ENCODE measurements around the gene ZSCAN25. TPM values are rescaled to one million over a fixed set of nuclear protein-coding genes. Genes with fewer than 3 reads are reported as not detected.

Gene ZSCAN25
- total and polyA plus RNA-seq, 2 of the 13 experiments (the other 11 are each of a cell fraction or from before 2014, with no cell fraction given), result 12.1 to 16.8 TPM

- TF ChIP-seq ZSCAN30 (CRISPR knock-in tag; IDR thresholded peaks at IDR 0.05) (no peak), ZBTB7B (CRISPR knock-in tag; IDR thresholded peaks at IDR 0.05) (0 out of 2 replicates have a peak, but pooled peaks have one; percentile 77), PHF21A (CRISPR knock-in tag; IDR thresholded peaks at IDR 0.05) (no peak), ZNF335 (CRISPR knock-in tag; IDR thresholded peaks at IDR 0.05) (no peak), THAP7 (CRISPR knock-in tag; IDR thresholded peaks at IDR 0.05) (0 out of 2 replicates have a peak, but pooled peaks have one; percentile 35), MEIS2 (CRISPR knock-in tag; IDR thresholded peaks at IDR 0.05) (no peak), CAMTA2 (CRISPR knock-in tag; IDR thresholded peaks at IDR 0.05; ENCODE audit: borderline replicate concordance) (no peak), BCLAF1 (IDR thresholded peaks at IDR 0.05) (no peak), NFYB (CRISPR knock-in tag; IDR thresholded peaks at IDR 0.05) (no peak), EEA1 (CRISPR knock-in tag; IDR thresholded peaks at IDR 0.05; ENCODE audit: borderline replicate concordance) (no peak), ZNF660 (CRISPR knock-in tag; IDR thresholded peaks at IDR 0.05; ENCODE audit: borderline replicate concordance, low read depth) (no peak), RFX3 (CRISPR knock-in tag; IDR thresholded peaks at IDR 0.05) (no peak), ZNF513 (CRISPR knock-in tag; conservative IDR thresholded peaks at IDR 0.05) (no peak), MED8 (CRISPR knock-in tag; IDR thresholded peaks at IDR 0.05; ENCODE audit: insufficient replicate concordance) (no peak), RBM39 (IDR thresholded peaks at IDR 0.05; ENCODE audit: low read depth, low read length, poor library complexity, severe bottlenecking) (peak; percentile 73), KDM1A (CRISPR knock-in tag; IDR thresholded peaks at IDR 0.05) (no peak), ZNF713 (CRISPR knock-in tag; IDR thresholded peaks at IDR 0.05) (no peak), ZBTB1 (CRISPR knock-in tag; IDR thresholded peaks at IDR 0.05; ENCODE audit: borderline replicate concordance) (no peak), KAT7 (CRISPR knock-in tag; IDR thresholded peaks at IDR 0.05; ENCODE audit: borderline replicate concordance) (no peak), ZNF543 (CRISPR knock-in tag; IDR thresholded peaks at IDR 0.05) (no peak), YEATS4 (CRISPR knock-in tag; IDR thresholded peaks at IDR 0.05; ENCODE audit: borderline replicate concordance) (0 out of 2 replicates have a peak, but pooled peaks have one; percentile 40), ZNF782 (CRISPR knock-in tag; IDR thresholded peaks at IDR 0.05; ENCODE audit: borderline replicate concordance) (no peak)
- TF ChIP-seq, protein P1, sequence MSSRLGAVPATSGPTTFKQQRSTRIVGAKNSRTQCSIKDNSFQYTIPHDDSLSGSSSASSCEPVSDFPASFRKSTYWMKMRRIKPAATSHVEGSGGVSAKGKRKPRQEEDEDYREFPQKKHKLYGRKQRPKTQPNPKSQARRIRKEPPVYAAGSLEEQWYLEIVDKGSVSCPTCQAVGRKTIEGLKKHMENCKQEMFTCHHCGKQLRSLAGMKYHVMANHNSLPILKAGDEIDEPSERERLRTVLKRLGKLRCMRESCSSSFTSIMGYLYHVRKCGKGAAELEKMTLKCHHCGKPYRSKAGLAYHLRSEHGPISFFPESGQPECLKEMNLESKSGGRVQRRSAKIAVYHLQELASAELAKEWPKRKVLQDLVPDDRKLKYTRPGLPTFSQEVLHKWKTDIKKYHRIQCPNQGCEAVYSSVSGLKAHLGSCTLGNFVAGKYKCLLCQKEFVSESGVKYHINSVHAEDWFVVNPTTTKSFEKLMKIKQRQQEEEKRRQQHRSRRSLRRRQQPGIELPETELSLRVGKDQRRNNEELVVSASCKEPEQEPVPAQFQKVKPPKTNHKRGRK (CRISPR knock-in tag; IDR thresholded peaks at IDR 0.05), result no peak
Observed at GRCh38 chr7:99579956-99580777, 36.6 kb upstream of the ZSCAN25 start (continued).

Data from HepG2 (cell line).